OCI-LY1 (cell line): ENCODE measurements around the gene CMIP.

ENCODE experiments used
- CTCF ChIP-seq: fragments of 200-600 bp; sonication (generic), shearing (Covaris generic); IDR thresholded peaks from 2 replicates; pipeline ENCODE4 v1.5.1; 2017; ENCODE audit warnings: mild to moderate bottlenecking, antibody characterized with exemption, low read length, moderate library complexity, mixed read lengths
- EZH2 ChIP-seq: fragments of 200-600 bp; sonication (generic), shearing (Covaris generic); IDR thresholded peaks from 2 replicates; pipeline ENCODE4 v1.8.0; 2017; ENCODE audit warnings: borderline replicate concordance, mixed run types, mild to moderate bottlenecking, antibody characterized with exemption, low read length, moderate library complexity, mixed read lengths

GRCh38 chr16:81405702-81406113, 38.9 kb upstream of the CMIP start:
- TF ChIP-seq CTCF, result no peak
- TF ChIP-seq EZH2, result no peak
